M059J (cell line): ENCODE data around the gene OR8D4. TPM values are rescaled to one million over a fixed set of nuclear protein-coding genes. Genes with fewer than 3 reads are reported as not detected.
"Not testable (repeated sequence)": the region's sequence is repeated elsewhere in the genome, so short reads cannot be mapped to it uniquely, and the experiment has no call there.

Source experiments
- DNase-seq: peaks from one replicate; pipeline ENCODE4 v3.0.0-alpha.2; 2012; ENCODE audit warnings: low read depth
- total RNA-seq: library from RNA; depleted of rRNA; stranded (reverse); fragments of >200 nt; shearing (Covaris generic); gene quantifications from 2 replicates; pipeline ENCODE4 v1.2.3, GENCODE V29; 2014; rRNA removed

Gene OR8D4
- total RNA-seq: not detected in 2 replicates

- no peak for DNase-seq
These were observed at the start of gene OR8D4 for GRCh38 chr11:123901867-123902266. OR8D4 (plus strand) TSS chr11:123902167; CDS start chr11:123906432, 4,265 bp downstream.

GRCh38 chr11:123852321-123852720 is 49.6 kb upstream of the OR8D4 start:
- no peak for DNase-seq

GRCh38 chr11:123853038-123853437 is 48.9 kb upstream of the OR8D4 start:
- DNase-seq: no peak

- peak; percentile 2 for DNase-seq
These were observed 45.5 kb upstream of the OR8D4 start for GRCh38 chr11:123856444-123856843.

- no peak for DNase-seq
These were observed 42.2 kb upstream of the OR8D4 start for GRCh38 chr11:123859731-123860130.

GRCh38 chr11:123865293-123865692 is 36.7 kb upstream of the OR8D4 start:
- DNase-seq: not testable (repeated sequence)

- DNase-seq: not testable (repeated sequence)
These were observed 34.2 kb upstream of the OR8D4 start for GRCh38 chr11:123867795-123868194.

GRCh38 chr11:123880912-123881311 is 21.1 kb upstream of the OR8D4 start:
- no peak for DNase-seq

- no peak for DNase-seq
These were observed 16.4 kb upstream of the OR8D4 start, which contains the start of gene TMEM225 for GRCh38 chr11:123885570-123885969. TMEM225 (minus strand) TSS chr11:123885670; CDS start chr11:123885425, 245 bp downstream.

GRCh38 chr11:123892031-123892430 is 9.9 kb upstream of the OR8D4 start:
- no peak for DNase-seq

- DNase-seq: no peak
These were observed 2.2 kb upstream of the OR8D4 start for GRCh38 chr11:123899792-123900191.

- no peak for DNase-seq
These were observed 2.0 kb downstream of the OR8D4 start for GRCh38 chr11:123903932-123904331.

- no peak for DNase-seq
These were observed 3.0 kb downstream of the OR8D4 start for GRCh38 chr11:123904932-123905331.

GRCh38 chr11:123905826-123906225 is 3.9 kb downstream of the OR8D4 start:
- no peak for DNase-seq

GRCh38 chr11:123920943-123921342 is 19.0 kb downstream of the OR8D4 start:
- no peak for DNase-seq

GRCh38 chr11:123924027-123924426 is 22.1 kb downstream of the OR8D4 start:
- no peak for DNase-seq

- no peak for DNase-seq
These were observed 37.4 kb downstream of the OR8D4 start, which contains the start of gene OR4D5 for GRCh38 chr11:123939317-123939716. OR4D5 (plus strand) TSS chr11:123939617; CDS start chr11:123939617, 0 bp downstream.

- DNase-seq: no peak
These were observed 40.4 kb downstream of the OR8D4 start for GRCh38 chr11:123942413-123942812.

GRCh38 chr11:123943738-123944137 is 41.8 kb downstream of the OR8D4 start, which contains the start of gene OR6T1:
OR6T1 (minus strand) TSS chr11:123943838; CDS start chr11:123943838, 0 bp downstream.
- no peak for DNase-seq

GRCh38 chr11:123945132-123945531 is 43.2 kb downstream of the OR8D4 start:
- DNase-seq: no peak

GRCh38 chr11:123956752-123957151 is 54.8 kb downstream of the OR8D4 start:
- DNase-seq: no peak
